Measurements from ENCODE around the gene USP36. TPM values are rescaled to one million over a fixed set of nuclear protein-coding genes. Genes with fewer than 3 reads are reported as not detected.

USP36 gene
- total RNA-seq, 4 donors from 2014 or later: 28.5 to 96.5 (median 63.5) TPM

DNA sequence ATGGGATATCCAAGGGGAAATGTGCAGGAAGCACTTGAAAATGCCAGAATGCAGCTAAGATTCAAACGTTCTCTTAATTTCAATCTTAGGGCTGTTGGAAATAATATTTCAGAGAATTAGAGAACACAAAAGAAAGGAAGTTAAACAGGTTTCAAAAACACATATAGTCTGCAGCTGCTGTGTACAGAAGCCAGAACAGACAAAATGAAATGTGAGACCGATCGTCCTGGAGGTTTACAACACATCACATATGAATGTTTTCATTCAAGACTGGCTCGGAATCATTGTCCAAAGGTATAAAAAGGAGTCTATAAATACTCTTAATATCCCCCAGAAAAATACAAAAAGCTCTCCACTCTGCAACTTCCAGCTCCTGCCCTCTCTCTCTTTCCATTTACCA is 72.8 kb downstream of the USP36 start:
- intact Hi-C loops (cut with DNase I; ENCODE audit: low total_unique reads) (no loop called here), in situ Hi-C loops (cut with MboI; ENCODE audit: low pct_ligation_motif_present in 1 of 4, low pct_unique_long_range_greater_than_20kb in 1 of 4, low sequenced_read_pairs in 3 of 4) (no loop called here)
- DNase-seq: no peak
- no peak for TF ChIP-seq POLR2A (IDR thresholded peaks at IDR 0.05)
- TF ChIP-seq POLR2AphosphoS5 (IDR thresholded peaks at IDR 0.05): no peak
- TF ChIP-seq, protein P1, sequence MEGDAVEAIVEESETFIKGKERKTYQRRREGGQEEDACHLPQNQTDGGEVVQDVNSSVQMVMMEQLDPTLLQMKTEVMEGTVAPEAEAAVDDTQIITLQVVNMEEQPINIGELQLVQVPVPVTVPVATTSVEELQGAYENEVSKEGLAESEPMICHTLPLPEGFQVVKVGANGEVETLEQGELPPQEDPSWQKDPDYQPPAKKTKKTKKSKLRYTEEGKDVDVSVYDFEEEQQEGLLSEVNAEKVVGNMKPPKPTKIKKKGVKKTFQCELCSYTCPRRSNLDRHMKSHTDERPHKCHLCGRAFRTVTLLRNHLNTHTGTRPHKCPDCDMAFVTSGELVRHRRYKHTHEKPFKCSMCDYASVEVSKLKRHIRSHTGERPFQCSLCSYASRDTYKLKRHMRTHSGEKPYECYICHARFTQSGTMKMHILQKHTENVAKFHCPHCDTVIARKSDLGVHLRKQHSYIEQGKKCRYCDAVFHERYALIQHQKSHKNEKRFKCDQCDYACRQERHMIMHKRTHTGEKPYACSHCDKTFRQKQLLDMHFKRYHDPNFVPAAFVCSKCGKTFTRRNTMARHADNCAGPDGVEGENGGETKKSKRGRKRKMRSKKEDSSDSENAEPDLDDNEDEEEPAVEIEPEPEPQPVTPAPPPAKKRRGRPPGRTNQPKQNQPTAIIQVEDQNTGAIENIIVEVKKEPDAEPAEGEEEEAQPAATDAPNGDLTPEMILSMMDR (IDR thresholded peaks at IDR 0.05): no peak
- TF ChIP-seq EP300 (IDR thresholded peaks at IDR 0.05; ENCODE audit: low read depth): no peak
- Histone ChIP-seq H3K4me3 (no peak overlapping the region), H3K9me3 (no peaks in the 10 kb centered on the region), H3K36me3 (no peaks in the 10 kb centered on the region), H3K27ac (no peak overlapping the region), H3K27me3 (no peaks in the 10 kb centered on the region), H3K4me1 (peaks cover 0 to 44% (median 5%) of the 10 kb centered on the region in 4 donors)
- 34 to 40% methylated on average over 3 to 4 of the region's 4 CpGs for WGBS, 2 donors (ENCODE audit: low coverage in 1 of 2)

DNA sequence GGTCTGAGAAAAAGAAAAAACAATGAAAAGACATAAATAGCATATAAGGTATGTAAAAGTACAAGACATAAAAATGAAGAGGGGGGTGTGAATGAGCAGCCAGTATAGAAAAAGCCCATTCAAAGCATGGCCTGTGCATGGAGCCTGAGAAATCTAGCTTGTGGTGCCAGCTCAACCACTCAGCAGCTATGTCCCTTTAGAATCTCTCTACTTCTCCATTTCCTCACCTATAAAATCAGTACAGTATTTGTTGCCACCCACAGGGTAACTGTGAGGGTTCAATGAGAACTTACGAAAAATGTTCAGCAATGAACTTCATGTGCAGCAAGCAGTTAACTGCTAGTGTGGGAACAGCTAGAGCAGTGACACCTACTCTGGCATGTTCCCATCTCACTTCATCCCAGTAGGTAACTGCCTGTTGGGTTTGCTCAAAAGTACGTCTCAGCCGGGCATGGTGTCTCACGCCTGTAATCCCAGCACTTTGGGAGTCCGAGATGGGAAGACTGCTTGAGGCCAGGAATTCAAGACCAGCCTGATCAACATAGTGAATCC is 73.8 kb downstream of the USP36 start:
- intact Hi-C loops (cut with DNase I; ENCODE audit: low total_unique reads) (no loop called here), in situ Hi-C loops (cut with MboI; ENCODE audit: low pct_ligation_motif_present in 1 of 4, low pct_unique_long_range_greater_than_20kb in 1 of 4, low sequenced_read_pairs in 3 of 4) (no loop called here)
- Histone ChIP-seq H3K36me3 (no peaks in the 10 kb centered on the region), H3K4me3 (no peak overlapping the region), H3K27ac (no peak overlapping the region), H3K4me1 (peaks cover 0 to 45% (median 5%) of the 10 kb centered on the region in 4 donors), H3K9me3 (no peaks in the 10 kb centered on the region), H3K27me3 (no peaks in the 10 kb centered on the region)
- DNase-seq: no peak
- TF ChIP-seq POLR2A (IDR thresholded peaks at IDR 0.05): no peak
- TF ChIP-seq, protein P1 (IDR thresholded peaks at IDR 0.05): no peak
- TF ChIP-seq POLR2AphosphoS5 (IDR thresholded peaks at IDR 0.05): no peak
- TF ChIP-seq EP300 (IDR thresholded peaks at IDR 0.05; ENCODE audit: low read depth): no peak
- 95% methylated on average over 4 to 5 of the region's 5 CpGs for WGBS, 2 donors (ENCODE audit: low coverage in 1 of 2)

DNA sequence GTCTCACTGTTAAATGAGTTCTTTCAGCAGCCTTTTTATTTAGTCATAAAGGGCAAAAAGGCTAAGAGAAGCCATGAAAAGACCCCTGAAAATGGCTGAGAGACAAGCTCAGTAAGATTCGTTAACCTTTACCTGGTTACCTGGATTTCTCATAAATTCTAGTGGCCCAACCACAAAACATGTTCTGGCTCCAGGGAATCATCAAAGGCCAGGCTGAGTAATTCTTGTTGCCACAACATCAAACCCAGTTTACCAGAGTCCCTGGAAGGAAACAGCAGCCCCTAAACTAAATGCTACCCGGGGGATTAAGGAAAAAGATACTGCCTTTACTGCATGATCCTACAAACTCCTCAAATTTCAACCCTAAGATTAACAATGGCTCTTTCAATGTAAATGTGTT is 74.4 kb downstream of the USP36 start:
- TF ChIP-seq POLR2A (IDR thresholded peaks at IDR 0.05) (no peak), EP300 (IDR thresholded peaks at IDR 0.05; ENCODE audit: low read depth) (no peak), POLR2AphosphoS5 (IDR thresholded peaks at IDR 0.05) (no peak)
- in situ Hi-C loops (cut with MboI; ENCODE audit: low pct_ligation_motif_present in 1 of 4, low pct_unique_long_range_greater_than_20kb in 1 of 4, low sequenced_read_pairs in 3 of 4): no loop called here
- Histone ChIP-seq H3K36me3 (no peaks in the 10 kb centered on the region), H3K9me3 (no peaks in the 10 kb centered on the region), H3K4me3 (no peak overlapping the region), H3K27ac (no peak overlapping the region), H3K4me1 (peaks cover 0 to 46% (median 5%) of the 10 kb centered on the region in 4 donors), H3K27me3 (no peaks in the 10 kb centered on the region)
- DNase-seq: no peak
- intact Hi-C loops (cut with DNase I; ENCODE audit: low total_unique reads): no loop called here
- WGBS, 2 donors (ENCODE audit: low coverage in 1 of 2): 66 to 100% methylated on average over 1 to 2 of the region's 2 CpGs

DNA sequence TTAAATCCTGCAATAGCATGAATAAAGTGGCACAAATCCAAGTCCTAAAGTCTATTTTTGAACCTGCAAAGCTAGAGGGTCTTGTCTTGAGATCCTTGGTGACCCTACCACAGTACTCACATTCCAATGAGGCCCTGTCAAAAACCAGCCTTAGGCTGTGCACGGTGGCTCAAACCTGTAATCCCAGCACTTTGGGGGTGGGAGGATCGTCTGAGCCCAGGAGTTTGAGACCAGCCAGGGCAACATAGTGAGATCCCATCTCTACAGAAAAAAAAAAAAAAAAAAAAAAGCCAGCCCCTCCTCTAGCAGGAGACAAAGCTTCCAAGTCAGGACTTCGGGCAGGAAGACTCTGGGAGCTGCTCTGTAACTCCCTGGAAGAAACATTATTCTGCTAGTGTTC is 74.8 kb downstream of the USP36 start:
- WGBS, 2 donors (ENCODE audit: low coverage in 1 of 2): 84 to 86% methylated on average over 1 to 3 of the region's 3 CpGs
- DNase-seq: no peak
- intact Hi-C loops (cut with DNase I; ENCODE audit: low total_unique reads) (no loop called here), in situ Hi-C loops (cut with MboI; ENCODE audit: low pct_ligation_motif_present in 1 of 4, low pct_unique_long_range_greater_than_20kb in 1 of 4, low sequenced_read_pairs in 3 of 4) (no loop called here)
- Histone ChIP-seq H3K9me3 (no peaks in the 10 kb centered on the region), H3K27me3 (no peaks in the 10 kb centered on the region), H3K4me3 (no peak overlapping the region), H3K4me1 (peaks cover 0 to 46% (median 5%) of the 10 kb centered on the region in 4 donors), H3K27ac (no peak overlapping the region), H3K36me3 (no peaks in the 10 kb centered on the region)
- TF ChIP-seq, protein P1 (IDR thresholded peaks at IDR 0.05): no peak

DNA sequence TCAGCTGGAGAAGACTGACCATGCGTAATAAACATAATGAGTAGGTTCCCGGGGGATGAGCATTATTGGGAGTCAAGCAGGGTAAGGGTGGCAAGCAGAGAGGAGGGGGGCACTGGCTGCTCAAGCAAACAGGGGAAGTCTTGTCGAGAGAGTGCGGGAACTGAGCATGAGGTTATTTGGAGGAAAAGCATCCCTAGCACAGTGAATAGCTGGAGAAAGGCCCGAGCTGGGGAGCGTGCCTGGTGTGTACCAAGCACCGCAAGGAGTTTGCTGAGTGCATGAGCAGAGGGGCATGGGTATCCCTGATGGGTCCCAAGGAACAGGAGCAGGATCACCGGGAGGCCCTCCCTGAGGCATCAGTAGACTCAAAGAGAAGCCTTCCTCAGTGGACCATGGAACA is 75.7 kb downstream of the USP36 start:
- H3K27ac ChIP-seq: no peak overlapping the region
- H3K4me1 ChIP-seq: peaks cover 0 to 50% (median 7%) of the 10 kb centered on the region in 4 donors
- DNase-seq: no peak
- in situ Hi-C loops (cut with MboI; ENCODE audit: low pct_ligation_motif_present in 1 of 4, low pct_unique_long_range_greater_than_20kb in 1 of 4, low sequenced_read_pairs in 3 of 4) (no loop called here), intact Hi-C loops (cut with DNase I; ENCODE audit: low total_unique reads) (no loop called here)
- H3K4me3 ChIP-seq: no peak overlapping the region
- TF ChIP-seq, protein P1 (IDR thresholded peaks at IDR 0.05): no peak
- no peak for TF ChIP-seq POLR2A (IDR thresholded peaks at IDR 0.05)
- TF ChIP-seq POLR2AphosphoS5 (IDR thresholded peaks at IDR 0.05): no peak
- no peak for TF ChIP-seq EP300 (IDR thresholded peaks at IDR 0.05; ENCODE audit: low read depth)
- no peaks in the 10 kb centered on the region for H3K27me3 ChIP-seq
- no peaks in the 10 kb centered on the region for H3K9me3 ChIP-seq
- 90 to 95% methylated on average over 7 to 8 of the region's 8 CpGs for WGBS, 2 donors (ENCODE audit: low coverage in 1 of 2)
- H3K36me3 ChIP-seq: no peaks in the 10 kb centered on the region
